HepG2 (cell line): ENCODE results near the gene CCDC33. TPM values are rescaled to one million over a fixed set of nuclear protein-coding genes. Genes with fewer than 3 reads are reported as not detected.

Source experiments
- ATAC-seq: fragments of 200-7000 bp; cut with Tn5 transposase; 3 replicates; pipeline ENCODE4 v1.9.1; 2020; ENCODE audit warnings: mild to moderate bottlenecking, moderate library complexity
- BruUV-seq: library from RNA; stranded (reverse); fragments of 400-500 nt; replicated peaks from 2 replicates; lab custom pipeline; 2021; lab: Mats Ljungman, UMichigan
- CTCF ChIA-PET: fragments of 300-600 bp; formaldehyde crosslinking; extraction: SDS; loops from one replicate; lab custom pipeline; 2021; ENCODE audit warnings: low total read pairs, inconsistent platforms, low intra/inter-chr PET ratio; lab: Yijun Ruan, JAX
- POLR2A ChIA-PET: fragments of 350-600 bp; sonication (Branson Sonifier 250); formaldehyde crosslinking; loops from one replicate; lab custom pipeline; 2020; ENCODE audit warnings: antibody characterized with exemption, inconsistent platforms; lab: Yijun Ruan, JAX
- DNase-seq: peaks from one replicate; pipeline ENCODE4 v3.0.0-alpha.2; 2015; ENCODE audit warnings: low spot score
- FAIRE-seq: peaks from 3 replicates; lab custom pipeline; 2011; peaks lifted over from hg19 to GRCh38; lab: Jason Lieb, UNC
- H2AFZ ChIP-seq: one replicate; pipeline ENCODE4 v1.6.1; 2011; ENCODE audit warnings: low read length, inconsistent platforms
- H3K27ac ChIP-seq: fragments of 300-600 bp; 3 replicates; pipeline ENCODE4 v1.8.0; 2011; ENCODE audit warnings: mixed run types, mild to moderate bottlenecking, mixed read lengths, low read length, inconsistent platforms; ENCODE audit not compliant: insufficient read depth; ENCODE audit errors: extremely low read length
- H3K27me3 ChIP-seq, 2 experiments: fragments of 200-600 bp in 1 of 2; 2 replicates in 1 of 2; 3 replicates in 1 of 2; pipeline versions ENCODE4 v1.6.0 to v1.8.0; 2011; ENCODE audit warnings: low read length in 2 of 2, mild to moderate bottlenecking in 2 of 2, moderate library complexity in 2 of 2, inconsistent platforms in 1 of 2; ENCODE audit not compliant: insufficient read depth in 2 of 2, control insufficient read depth in 1 of 2
- H3K36me3 ChIP-seq, 2 experiments: fragments of 200-600 bp in 1 of 2; replicated peaks in 1 of 2; 2 replicates in 1 of 2; 3 replicates in 1 of 2; pipeline versions ENCODE4 v1.5.1 to v1.8.0; 2011; ENCODE audit warnings: low read length in 2 of 2, inconsistent platforms in 1 of 2; ENCODE audit not compliant: insufficient read depth in 2 of 2, control insufficient read depth in 1 of 2
- H3K4me1 ChIP-seq: 2 replicates; pipeline ENCODE4 v1.5.1; 2012; ENCODE audit warnings: low read length, inconsistent platforms; ENCODE audit not compliant: insufficient read depth
- H3K4me2 ChIP-seq: 2 replicates; pipeline ENCODE4 v1.6.0; 2011; ENCODE audit warnings: low read depth, low read length, inconsistent platforms
- H3K4me3 ChIP-seq, 3 experiments: fragments of 200-600 bp in 1 of 3; sonication (generic), shearing (Covaris generic) in 1 of 3; replicated peaks in 1 of 3; 2 replicates each; pipeline ENCODE4 v1.5.1; 2011 to 2016; ENCODE audit warnings: low read length in 3 of 3, inconsistent platforms in 2 of 3, low read depth in 2 of 3, mild to moderate bottlenecking in 2 of 3, control low read depth in 1 of 3, mixed read lengths in 1 of 3; ENCODE audit not compliant: insufficient read depth in 1 of 3
- H3K79me2 ChIP-seq: one replicate; pipeline ENCODE4 v1.6.1; 2011; ENCODE audit warnings: low read length, inconsistent platforms; ENCODE audit not compliant: insufficient read depth
- H3K9ac ChIP-seq: 2 replicates; pipeline ENCODE4 v1.6.0; 2011; ENCODE audit warnings: mild to moderate bottlenecking, low read depth, low read length, inconsistent platforms; ENCODE audit not compliant: insufficient read depth
- H3K9me3 ChIP-seq: 2 replicates; pipeline ENCODE4 v1.5.1; 2012; ENCODE audit warnings: mild to moderate bottlenecking, low read length
- H4K20me1 ChIP-seq: 2 replicates; pipeline ENCODE4 v1.6.0; 2011; ENCODE audit warnings: inconsistent platforms, mild to moderate bottlenecking, low read length, moderate library complexity; ENCODE audit not compliant: insufficient read depth
- ARNTL ChIP-seq: sonication (generic); formaldehyde crosslinking; IDR thresholded peaks from 2 replicates; pipeline ENCODE4 v1.4.0; 2020; ENCODE audit warnings: mild to moderate bottlenecking, missing genetic modification reagents
- FOXP4 ChIP-seq: sonication (generic); formaldehyde crosslinking; IDR thresholded peaks from 2 replicates; pipeline ENCODE4 v1.4.0; 2020; ENCODE audit warnings: missing genetic modification reagents
- HCFC1 ChIP-seq: fragments of 150-350 bp; IDR thresholded peaks from 2 replicates; pipeline ENCODE4 v1.6.1; 2014; ENCODE audit warnings: low read depth, low read length
- HDAC6 ChIP-seq: fragments of 200-600 bp; sonication (generic); IDR thresholded peaks from 2 replicates; pipeline ENCODE4 v1.7.0; 2017; ENCODE audit warnings: mild to moderate bottlenecking, antibody characterized with exemption, low read length, low read depth
- KLF11 ChIP-seq: IDR thresholded peaks from 2 replicates; pipeline ENCODE4 v1.6.1; 2016; ENCODE audit warnings: missing compliant biosample characterization
- PCBP2 ChIP-seq: fragments of 200-400 bp; formaldehyde crosslinking; optimal IDR thresholded peaks from 2 replicates; pipeline ENCODE3; 2018; ENCODE audit warnings: low read length, low read depth; ENCODE audit not compliant: poor library complexity, severe bottlenecking
- SOX5 ChIP-seq: IDR thresholded peaks from 2 replicates; pipeline ENCODE4 v1.6.1; 2016; ENCODE audit warnings: borderline replicate concordance
- SP5 ChIP-seq: IDR thresholded peaks from 2 replicates; pipeline ENCODE4 v1.6.1; 2016; ENCODE audit warnings: low read depth, borderline replicate concordance
- TRIM22 ChIP-seq: fragments of 450-650 bp; IDR thresholded peaks from 2 replicates; pipeline ENCODE4 v1.6.1; 2017
- ZFP90 ChIP-seq: sonication (generic); formaldehyde crosslinking; IDR thresholded peaks from 2 replicates; pipeline ENCODE4 v1.8.0; 2022; ENCODE audit warnings: missing genetic modification reagents, mild to moderate bottlenecking, inconsistent platforms, borderline replicate concordance
- ZFX ChIP-seq: sonication (generic); formaldehyde crosslinking; IDR thresholded peaks from 2 replicates; pipeline ENCODE4 v1.4.0; 2020; ENCODE audit warnings: mild to moderate bottlenecking, low read depth, missing genetic modification reagents, moderate library complexity
- ZNF225 ChIP-seq: sonication (generic); formaldehyde crosslinking; IDR thresholded peaks from 2 replicates; pipeline ENCODE4 v1.4.0; 2020; ENCODE audit warnings: mild to moderate bottlenecking, missing genetic modification reagents
- ZNF468 ChIP-seq: sonication (generic); formaldehyde crosslinking; IDR thresholded peaks from 2 replicates; pipeline ENCODE4 v1.8.0; 2022; ENCODE audit warnings: mild to moderate bottlenecking, moderate library complexity, missing genetic modification reagents
- ZNF7 ChIP-seq: IDR thresholded peaks from 2 replicates; pipeline ENCODE4 v1.6.1; 2016; ENCODE audit warnings: missing biosample characterization, missing genetic modification reagents
- ZNF703 ChIP-seq: sonication (generic); formaldehyde crosslinking; IDR thresholded peaks from 2 replicates; pipeline ENCODE4 v1.5.1; 2020; ENCODE audit warnings: missing genetic modification reagents, mild to moderate bottlenecking, moderate library complexity, borderline replicate concordance
- ZSCAN30 ChIP-seq: sonication (generic); formaldehyde crosslinking; IDR thresholded peaks from 2 replicates; pipeline ENCODE4 v1.5.0; 2020; ENCODE audit warnings: mild to moderate bottlenecking, missing genetic modification reagents
- WGBS: methylation state at CpG from one replicate; pipeline ENCODE4 v1.1.6; 2017; ENCODE audit warnings: low lambda C conversion rate; 5-methylcytosine and 5-hydroxymethylcytosine counted together
- in situ Hi-C: cut with HindIII; loops from 2 replicates; pipeline ENCODE4 v1.10.0; 2017; ENCODE audit warnings: low pct_unique_long_range_greater_than_20kb; ENCODE audit not compliant: extremely low pct_ligation_motif_present
- intact Hi-C: fragments of 100-400 bp; cut with micrococcal nuclease; formaldehyde crosslinking; loops from one replicate; pipeline ENCODE4 v1.10.0; 2022; ENCODE audit not compliant: unreplicated experiment
- polyA plus RNA-seq, 8 experiments: library from polyadenylated mRNA; depleted of rRNA in 3 of 8; stranded (reverse) in 7 of 8; unstranded in 1 of 8; fragments of >200 nt; fragmentation: Illumina TruSeq in 4 of 8; extraction: Trizol in 4 of 8; gene quantifications; 2 replicates each; pipeline versions ENCODE4 v1.2.1 to v1.2.3, GENCODE V29; 2011 to 2016; ENCODE audit warnings: low read depth in 4 of 8, missing spikeins in 1 of 8, mixed read lengths in 1 of 8; ENCODE audit not compliant: insufficient read depth in 1 of 8
- total RNA-seq, 5 experiments: library from RNA; depleted of rRNA; stranded (reverse); fragments of >200 nt; fragmentation: Illumina TruSeq; extraction: Trizol; gene quantifications; 2 replicates each; pipeline ENCODE4 v1.2.3, GENCODE V29; 2016; ENCODE audit warnings: low read depth in 1 of 5
- TF ChIP-seq, protein P1 (sequence below): sonication (generic); formaldehyde crosslinking; IDR thresholded peaks from 2 replicates; pipeline ENCODE4 v1.5.0; 2020; ENCODE audit warnings: mild to moderate bottlenecking, missing genetic modification reagents, borderline replicate concordance

CCDC33 gene
- total and polyA plus RNA-seq, 2 of the 13 experiments (the other 11 are each of a cell fraction or from before 2014, with no cell fraction given) = 0.30 TPM; not detected in 1

DNA sequence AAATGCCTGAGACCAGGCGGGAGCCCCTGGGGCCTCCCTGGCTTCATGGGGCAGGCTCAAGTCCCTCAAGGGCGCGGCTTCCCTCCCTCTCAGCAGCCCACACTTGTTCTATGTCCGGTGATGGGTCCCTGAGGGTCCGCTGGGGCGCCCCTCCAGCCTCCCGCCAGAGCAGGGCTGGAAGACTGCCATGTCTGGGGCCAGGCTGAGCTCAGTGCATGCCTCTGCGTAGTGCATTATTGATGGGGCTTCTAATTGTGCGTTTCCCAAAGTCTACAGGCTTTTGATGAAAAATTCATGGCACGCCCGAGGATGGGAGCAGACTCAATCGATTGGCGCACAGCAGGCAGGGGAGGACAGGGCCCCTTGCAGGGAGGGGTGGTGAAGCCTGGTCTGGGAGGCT is 80.0 kb downstream of the CCDC33 start (continued):
- TF ChIP-seq, protein P1, sequence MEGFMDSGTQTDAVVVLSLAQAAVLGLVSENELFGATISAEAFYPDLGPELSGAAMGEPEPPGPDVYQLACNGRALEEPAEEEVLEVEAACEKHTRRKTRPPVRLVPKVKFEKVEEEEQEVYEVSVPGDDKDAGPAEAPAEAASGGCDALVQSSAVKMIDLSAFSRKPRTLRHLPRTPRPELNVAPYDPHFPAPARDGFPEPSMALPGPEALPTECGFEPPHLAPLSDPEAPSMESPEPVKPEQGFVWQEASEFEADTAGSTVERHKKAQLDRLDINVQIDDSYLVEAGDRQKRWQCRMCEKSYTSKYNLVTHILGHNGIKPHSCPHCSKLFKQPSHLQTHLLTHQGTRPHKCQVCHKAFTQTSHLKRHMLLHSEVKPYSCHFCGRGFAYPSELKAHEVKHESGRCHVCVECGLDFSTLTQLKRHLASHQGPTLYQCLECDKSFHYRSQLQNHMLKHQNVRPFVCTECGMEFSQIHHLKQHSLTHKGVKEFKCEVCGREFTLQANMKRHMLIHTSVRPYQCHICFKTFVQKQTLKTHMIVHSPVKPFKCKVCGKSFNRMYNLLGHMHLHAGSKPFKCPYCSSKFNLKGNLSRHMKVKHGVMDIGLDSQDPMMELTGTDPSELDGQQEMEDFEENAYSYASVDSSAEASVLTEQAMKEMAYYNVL (CRISPR knock-in tag) = no peak
- no peak for TF ChIP-seq SP5 (CRISPR knock-in tag)
- no peak for TF ChIP-seq ZNF703 (CRISPR knock-in tag)
- TF ChIP-seq ARNTL = no peak
- TF ChIP-seq ZNF7 (CRISPR knock-in tag) = no peak

- intact Hi-C loops (no loop called here), in situ Hi-C loops (no loop called here)
- no peak overlapping the region for H3K27ac ChIP-seq
- H3K79me2 ChIP-seq = no peaks in the 10 kb centered on the region
- no peaks in the 10 kb centered on the region for H3K36me3 ChIP-seq
- no peak overlapping the region for H3K9ac ChIP-seq
- POLR2A ChIA-PET = interaction anchor here (0.7 kb wide), 1 partner anchor 688 kb away, joined by 4 read pairs; no protein-coding TSS in a partner anchor
- BruUV-seq = no TSS peak
- no peaks in the 10 kb centered on the region for H3K9me3 ChIP-seq
- peaks cover 3 to 19% of the 10 kb centered on the region in 2 experiments; a peak in 2 of 5 replicates for H3K27me3 ChIP-seq
- TF ChIP-seq HCFC1 = no peak
- no peak for TF ChIP-seq ZNF225 (CRISPR knock-in tag)
- TF ChIP-seq HDAC6 = no peak
- no peak for TF ChIP-seq TRIM22
- TF ChIP-seq PCBP2 = no peak
- no peak for TF ChIP-seq ZNF468 (CRISPR knock-in tag)
- no peak for TF ChIP-seq ZSCAN30 (CRISPR knock-in tag)
- no peak for TF ChIP-seq ZFX (CRISPR knock-in tag)
- TF ChIP-seq SOX5 (CRISPR knock-in tag) = no peak
- no peak for TF ChIP-seq ZFP90 (CRISPR knock-in tag)
- no peak for TF ChIP-seq KLF11 (CRISPR knock-in tag)
- no peak for TF ChIP-seq FOXP4 (CRISPR knock-in tag)
- no peak for ATAC-seq
- no peak overlapping the region for H3K4me3 ChIP-seq
- H4K20me1 ChIP-seq = no peaks in the 10 kb centered on the region
- peaks cover 9% of the 10 kb centered on the region for H3K4me1 ChIP-seq
- no peak for DNase-seq
- no peak overlapping the region for H2AFZ ChIP-seq
- CTCF ChIA-PET = no interaction called here
- 9% methylated on average over 7 of the region's 8 CpGs for WGBS
- no peak overlapping the region for H3K4me2 ChIP-seq
- FAIRE-seq = no peak
Observed at GRCh38 chr15:74317820-74318375, 81.8 kb downstream of the CCDC33 start.
